Measurements from ENCODE around the gene EGFR.

The EGFR gene

DNA sequence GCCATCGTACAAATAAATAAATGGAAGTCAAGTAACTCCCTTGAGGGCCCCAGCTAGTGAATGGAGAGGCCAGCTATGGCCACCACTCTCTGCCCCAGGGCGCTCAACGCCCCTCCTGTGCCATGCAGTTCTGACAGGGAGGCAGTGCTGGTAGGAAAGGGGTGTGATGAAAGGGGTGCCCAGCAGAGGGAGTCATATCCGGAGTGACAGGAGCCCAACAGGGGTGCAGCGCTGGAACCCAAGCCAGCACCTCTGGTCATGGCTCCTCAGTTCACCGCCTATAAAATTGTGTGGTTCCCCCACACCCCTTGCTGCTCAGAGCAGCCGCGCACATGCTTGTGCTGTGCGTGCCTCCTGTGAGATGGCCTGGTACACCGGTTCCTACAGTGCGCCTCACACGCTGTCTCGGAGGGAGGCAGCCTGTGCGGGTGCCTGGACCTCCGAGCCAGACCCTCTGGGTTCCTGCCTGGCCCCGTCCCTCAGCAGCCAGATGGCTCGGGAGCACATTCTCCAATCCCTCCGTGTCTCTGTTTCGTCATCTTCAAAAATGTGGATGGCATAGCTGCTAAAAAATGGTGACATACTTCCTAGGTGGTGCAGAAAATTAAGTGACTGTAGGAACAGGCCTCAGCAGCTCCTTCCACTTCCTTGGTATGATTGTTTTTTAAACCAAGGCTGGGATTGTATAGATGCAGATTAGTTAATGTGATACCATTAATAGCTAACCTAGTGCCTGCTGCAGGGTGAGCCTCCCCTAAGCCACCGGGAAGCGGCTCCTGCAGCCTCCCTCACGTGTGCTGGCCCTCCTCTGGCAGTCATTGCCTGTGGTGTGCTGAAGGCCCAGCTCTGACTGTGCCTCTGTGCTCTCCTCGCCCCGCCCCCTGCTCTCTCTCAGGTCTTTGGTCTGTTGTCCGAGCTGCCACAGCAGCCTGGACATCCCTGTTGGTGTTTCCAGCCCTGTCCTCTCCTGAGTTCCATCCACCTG, 125.8 kb downstream of the EGFR start:
- Mint-ChIP-seq H3K36me3 (ENCODE audit: low read depth) (no peaks in the 10 kb centered on the region), H3K27ac (no peak overlapping the region), H3K9me3 (no peaks in the 10 kb centered on the region), H3K4me1 (ENCODE audit: low read depth) (peaks cover 7% of the 10 kb centered on the region), H3K27me3 (ENCODE audit: low read depth) (peaks cover 6% of the 10 kb centered on the region), H3K4me3 (no peak overlapping the region)

DNA sequence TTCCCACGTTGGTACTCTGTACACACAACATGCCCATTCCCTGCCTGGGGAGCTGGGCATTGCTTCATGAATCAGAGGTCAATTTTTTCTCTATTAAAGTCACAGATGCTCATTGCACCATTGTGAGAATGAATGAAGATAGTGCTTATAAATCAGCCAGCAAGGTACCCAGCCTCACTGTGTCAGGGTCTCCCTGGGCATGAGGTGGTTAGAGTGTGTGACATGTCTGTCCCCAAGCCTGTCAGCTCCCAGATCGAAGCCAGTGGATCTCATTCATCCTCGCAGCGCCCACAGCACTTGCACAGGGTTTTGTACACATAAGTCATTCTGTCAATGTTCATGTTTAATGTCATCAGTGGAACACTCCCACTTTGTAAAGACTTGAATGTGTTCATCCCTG, 126.8 kb downstream of the EGFR start:
- H3K4me1 Mint-ChIP-seq (ENCODE audit: low read depth), result peaks cover 5% of the 10 kb centered on the region
- no peak overlapping the region for H3K4me3 Mint-ChIP-seq
- H3K27ac Mint-ChIP-seq, result no peak overlapping the region
- no peaks in the 10 kb centered on the region for H3K9me3 Mint-ChIP-seq
- no peaks in the 10 kb centered on the region for H3K36me3 Mint-ChIP-seq (ENCODE audit: low read depth)
- peaks cover 6% of the 10 kb centered on the region for H3K27me3 Mint-ChIP-seq (ENCODE audit: low read depth)

DNA sequence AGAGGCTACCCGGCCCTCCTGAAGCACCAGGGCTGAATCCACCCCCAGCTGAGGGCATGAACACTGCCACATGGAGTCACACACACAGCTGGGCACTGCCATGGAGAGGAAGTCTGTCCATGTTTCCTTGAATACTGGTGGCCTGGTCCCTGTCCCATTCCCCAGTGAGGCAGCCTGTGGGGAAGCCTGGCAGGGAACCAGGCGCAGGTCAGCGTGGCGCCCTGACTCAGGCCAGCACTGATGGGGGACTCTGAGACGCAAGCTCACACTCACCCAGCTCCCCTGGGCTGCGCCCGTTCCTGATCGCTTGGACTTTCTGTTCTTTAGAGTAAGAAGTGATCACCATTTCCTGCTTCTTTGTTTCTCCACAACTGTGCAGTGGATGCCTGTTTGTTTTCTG, 128.3 kb downstream of the EGFR start:
- Mint-ChIP-seq H3K4me1 (ENCODE audit: low read depth) (no peaks in the 10 kb centered on the region), H3K36me3 (ENCODE audit: low read depth) (no peaks in the 10 kb centered on the region), H3K27ac (no peak overlapping the region), H3K4me3 (no peak overlapping the region), H3K27me3 (ENCODE audit: low read depth) (peaks cover 6% of the 10 kb centered on the region), H3K9me3 (no peaks in the 10 kb centered on the region)

DNA sequence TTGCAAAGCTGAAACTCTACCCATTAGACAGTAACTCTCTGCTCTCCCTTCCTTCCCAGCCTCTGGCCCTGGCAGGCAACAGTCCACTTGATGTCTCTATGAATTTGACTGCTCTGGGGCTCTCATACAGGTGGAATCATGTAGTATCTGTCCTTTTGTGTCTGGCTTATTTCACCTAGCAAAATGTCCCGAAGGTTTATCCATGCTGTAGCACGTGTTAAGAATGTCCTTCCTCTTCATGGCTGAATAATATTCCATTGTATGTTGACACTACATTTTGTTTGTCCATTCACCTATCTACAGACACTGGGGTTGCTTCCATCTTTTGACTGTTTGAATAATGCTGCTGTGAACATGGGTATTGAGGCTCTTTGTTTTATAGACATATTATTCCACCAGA, 128.9 kb downstream of the EGFR start:
- H3K4me1 Mint-ChIP-seq (ENCODE audit: low read depth), result no peaks in the 10 kb centered on the region
- H3K9me3 Mint-ChIP-seq, result no peaks in the 10 kb centered on the region
- no peaks in the 10 kb centered on the region for H3K36me3 Mint-ChIP-seq (ENCODE audit: low read depth)
- no peak overlapping the region for H3K4me3 Mint-ChIP-seq
- peaks cover 6% of the 10 kb centered on the region for H3K27me3 Mint-ChIP-seq (ENCODE audit: low read depth)
- H3K27ac Mint-ChIP-seq, result no peak overlapping the region

DNA sequence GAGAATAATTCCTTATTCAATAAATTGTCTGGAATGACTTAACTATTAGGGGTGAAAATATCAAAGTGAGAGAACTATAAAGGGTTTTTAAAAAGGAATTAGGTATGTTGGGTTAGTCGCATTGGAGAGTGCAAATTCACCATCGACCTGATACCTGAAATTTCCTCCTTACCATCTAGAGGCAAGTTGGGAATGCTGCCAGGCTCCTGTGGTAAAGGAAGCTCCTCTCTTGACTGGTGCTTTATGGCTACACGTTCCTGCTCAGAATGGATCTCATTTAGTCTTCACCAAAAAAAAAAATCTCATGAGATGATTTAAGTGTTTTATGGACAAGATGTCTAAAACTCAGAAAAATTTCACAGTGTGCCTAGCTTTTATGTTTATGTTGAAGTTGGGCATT, 129.8 kb downstream of the EGFR start:
- no peaks in the 10 kb centered on the region for H3K9me3 Mint-ChIP-seq
- H3K4me1 Mint-ChIP-seq (ENCODE audit: low read depth), result no peaks in the 10 kb centered on the region
- no peak overlapping the region for H3K4me3 Mint-ChIP-seq
- no peak overlapping the region for H3K27ac Mint-ChIP-seq
- H3K27me3 Mint-ChIP-seq (ENCODE audit: low read depth), result peaks cover 6% of the 10 kb centered on the region
- no peaks in the 10 kb centered on the region for H3K36me3 Mint-ChIP-seq (ENCODE audit: low read depth)

DNA sequence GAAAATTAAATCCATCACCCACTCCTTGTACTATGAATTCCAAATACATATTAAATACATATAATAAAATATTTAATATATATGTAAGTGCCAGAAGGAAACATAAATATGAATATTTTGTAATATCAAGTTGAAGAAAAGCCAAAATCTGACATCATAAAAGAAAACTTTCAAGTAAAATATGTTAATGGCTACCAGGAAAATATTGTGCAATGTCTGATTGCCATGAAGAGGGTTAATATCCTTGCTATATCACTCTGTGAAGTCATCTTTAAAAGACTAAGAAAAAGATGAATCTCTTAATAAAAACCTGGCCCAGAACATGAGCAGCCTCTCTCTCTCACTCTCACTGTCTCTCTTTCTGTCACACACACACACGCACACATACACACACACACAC, 130.2 kb downstream of the EGFR start:
- H3K4me3 Mint-ChIP-seq, result no peak overlapping the region
- H3K4me1 Mint-ChIP-seq (ENCODE audit: low read depth), result no peaks in the 10 kb centered on the region
- no peak overlapping the region for H3K27ac Mint-ChIP-seq
- no peaks in the 10 kb centered on the region for H3K9me3 Mint-ChIP-seq
- H3K27me3 Mint-ChIP-seq (ENCODE audit: low read depth), result peaks cover 1% of the 10 kb centered on the region
- H3K36me3 Mint-ChIP-seq (ENCODE audit: low read depth), result no peaks in the 10 kb centered on the region

DNA sequence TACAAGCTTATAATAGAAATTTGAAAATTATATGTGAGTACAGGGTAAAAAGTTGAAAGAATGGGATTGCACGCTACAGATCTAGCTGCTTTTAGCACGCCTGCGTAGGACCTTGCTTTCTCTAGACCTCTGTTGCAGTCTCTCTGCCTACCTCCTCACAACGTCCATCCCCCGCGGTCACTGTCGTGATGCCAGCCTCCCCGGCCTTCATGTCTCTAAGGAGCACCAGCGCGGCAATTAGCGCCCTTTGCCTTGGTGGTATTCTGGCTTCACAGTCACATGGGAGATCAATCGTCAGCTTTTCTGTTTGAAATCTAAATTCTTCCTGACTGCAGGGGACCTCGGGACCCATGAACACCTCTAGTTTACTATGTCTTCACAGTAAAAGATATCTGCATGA, 131.3 kb downstream of the EGFR start:
- Mint-ChIP-seq H3K27ac (no peak overlapping the region), H3K4me3 (no peak overlapping the region), H3K36me3 (ENCODE audit: low read depth) (no peaks in the 10 kb centered on the region), H3K4me1 (ENCODE audit: low read depth) (no peaks in the 10 kb centered on the region), H3K9me3 (no peaks in the 10 kb centered on the region), H3K27me3 (ENCODE audit: low read depth) (no peaks in the 10 kb centered on the region)

DNA sequence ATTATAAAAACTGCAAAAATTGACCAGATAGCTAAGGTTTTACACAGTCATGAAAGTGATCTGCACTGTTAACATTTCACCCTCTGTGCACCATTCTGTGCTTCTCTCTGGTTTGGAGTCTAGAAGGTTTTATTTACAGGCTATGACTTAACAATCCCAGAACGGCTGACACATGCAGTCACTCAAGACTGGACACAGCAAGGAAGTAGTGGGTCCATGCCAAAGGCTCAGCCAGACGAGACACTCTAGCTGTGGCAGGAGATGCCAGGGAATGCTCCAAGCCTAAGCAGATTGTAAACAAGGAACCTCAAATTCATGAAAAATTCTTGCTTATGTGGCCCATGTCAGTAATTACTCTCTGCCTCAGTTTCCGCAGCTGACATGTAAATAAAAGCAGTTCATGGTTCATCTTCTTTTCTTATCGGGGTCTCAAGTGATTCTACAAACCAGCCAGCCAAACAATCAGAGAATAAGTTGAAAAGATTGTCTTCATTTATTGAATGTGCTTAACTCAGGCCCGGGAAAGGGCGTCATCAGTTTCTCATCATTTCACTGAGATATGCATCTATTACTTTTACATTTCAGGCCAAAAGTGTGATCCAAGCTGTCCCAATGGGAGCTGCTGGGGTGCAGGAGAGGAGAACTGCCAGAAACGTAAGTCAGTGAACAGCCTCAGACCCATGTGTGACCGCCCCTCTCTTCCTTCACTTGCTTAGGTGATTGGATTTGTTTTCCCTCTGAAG, 132.1 kb downstream of the EGFR start:
- Mint-ChIP-seq H3K27me3 (ENCODE audit: low read depth) (no peaks in the 10 kb centered on the region), H3K27ac (no peak overlapping the region), H3K9me3 (no peaks in the 10 kb centered on the region)

DNA sequence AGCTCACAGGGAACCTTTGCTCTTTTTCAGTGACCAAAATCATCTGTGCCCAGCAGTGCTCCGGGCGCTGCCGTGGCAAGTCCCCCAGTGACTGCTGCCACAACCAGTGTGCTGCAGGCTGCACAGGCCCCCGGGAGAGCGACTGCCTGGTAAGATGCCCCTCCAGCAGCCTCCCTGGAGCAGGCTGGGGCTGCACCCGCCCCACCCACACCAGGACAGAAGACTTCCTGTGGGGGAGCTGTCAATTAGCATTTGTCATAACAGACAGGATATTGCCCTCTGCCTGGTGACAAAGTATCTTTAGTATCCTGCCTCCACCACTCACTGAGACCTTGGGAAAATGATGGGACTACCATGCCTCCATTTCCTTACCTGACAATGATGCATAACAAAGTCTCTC, 133.7 kb downstream of the EGFR start:
- no peaks in the 10 kb centered on the region for H3K9me3 Mint-ChIP-seq
- peaks cover 8% of the 10 kb centered on the region for H3K27me3 Mint-ChIP-seq (ENCODE audit: low read depth)
- H3K4me1 Mint-ChIP-seq (ENCODE audit: low read depth), result no peaks in the 10 kb centered on the region
- no peak overlapping the region for H3K4me3 Mint-ChIP-seq
- H3K36me3 Mint-ChIP-seq (ENCODE audit: low read depth), result no peaks in the 10 kb centered on the region
- no peak overlapping the region for H3K27ac Mint-ChIP-seq

More for the DNA sequence above, 132.1 kb downstream of the EGFR start:
- Mint-ChIP-seq H3K4me1 (ENCODE audit: low read depth) (no peaks in the 10 kb centered on the region), H3K36me3 (ENCODE audit: low read depth) (no peaks in the 10 kb centered on the region), H3K4me3 (no peak overlapping the region)

DNA sequence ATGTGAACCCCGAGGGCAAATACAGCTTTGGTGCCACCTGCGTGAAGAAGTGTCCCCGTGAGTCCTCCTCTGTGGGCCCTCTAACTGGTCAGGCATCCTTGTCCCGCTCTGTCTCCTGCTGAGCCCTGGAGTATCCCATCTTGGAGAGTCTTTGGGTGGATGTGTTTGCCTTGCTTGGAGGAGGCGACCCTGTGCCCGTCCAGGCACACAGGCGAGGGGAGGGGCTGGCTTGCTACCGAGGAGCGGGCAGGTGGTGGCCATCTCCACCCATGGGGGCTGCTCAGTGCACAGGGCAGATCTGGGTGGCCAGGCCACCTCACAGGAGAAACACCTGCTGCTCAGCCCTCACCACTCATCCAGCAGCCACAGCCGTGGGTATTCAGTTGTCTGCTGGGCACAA, 135.3 kb downstream of the EGFR start:
- Mint-ChIP-seq H3K4me1 (ENCODE audit: low read depth) (no peaks in the 10 kb centered on the region), H3K9me3 (no peaks in the 10 kb centered on the region), H3K36me3 (ENCODE audit: low read depth) (no peaks in the 10 kb centered on the region), H3K27me3 (ENCODE audit: low read depth) (peaks cover 16% of the 10 kb centered on the region), H3K27ac (no peak overlapping the region), H3K4me3 (no peak overlapping the region)

DNA sequence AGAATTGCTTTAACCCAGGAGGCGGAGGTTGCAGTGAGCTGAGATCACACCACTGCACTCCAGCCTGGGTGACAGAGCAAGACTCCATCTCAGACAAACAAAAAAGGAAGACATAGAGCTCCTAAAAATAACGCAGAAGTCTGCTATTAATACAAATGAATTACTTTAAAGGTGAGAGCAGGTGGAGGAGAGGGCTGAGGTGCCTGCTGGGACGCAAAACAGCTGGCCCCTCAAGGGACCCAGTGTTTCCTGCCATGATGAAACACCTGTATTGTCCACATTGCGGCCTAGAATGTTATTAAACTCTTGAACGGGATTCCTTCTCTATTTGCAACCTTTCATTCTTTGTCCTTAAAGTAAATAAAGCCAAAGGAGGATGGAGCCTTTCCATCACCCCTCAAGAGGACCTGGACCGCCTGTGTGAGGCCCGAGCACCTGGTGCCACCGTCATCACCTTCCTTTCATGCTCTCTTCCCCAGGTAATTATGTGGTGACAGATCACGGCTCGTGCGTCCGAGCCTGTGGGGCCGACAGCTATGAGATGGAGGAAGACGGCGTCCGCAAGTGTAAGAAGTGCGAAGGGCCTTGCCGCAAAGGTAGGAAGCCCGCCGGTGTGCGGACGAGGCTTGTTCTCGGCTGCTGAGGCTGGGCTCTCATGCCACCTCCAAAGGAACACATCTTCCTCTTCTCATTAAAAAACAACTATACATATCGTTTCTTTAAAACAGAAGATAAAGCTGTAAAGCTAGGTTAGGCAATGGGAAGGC, 136.7 kb downstream of the EGFR start:
- H3K4me1 Mint-ChIP-seq (ENCODE audit: low read depth), result no peaks in the 10 kb centered on the region
- H3K4me3 Mint-ChIP-seq, result no peak overlapping the region
- no peak overlapping the region for H3K27ac Mint-ChIP-seq
- H3K36me3 Mint-ChIP-seq (ENCODE audit: low read depth), result no peaks in the 10 kb centered on the region
- H3K27me3 Mint-ChIP-seq (ENCODE audit: low read depth), result peaks cover 16% of the 10 kb centered on the region
- no peaks in the 10 kb centered on the region for H3K9me3 Mint-ChIP-seq

DNA sequence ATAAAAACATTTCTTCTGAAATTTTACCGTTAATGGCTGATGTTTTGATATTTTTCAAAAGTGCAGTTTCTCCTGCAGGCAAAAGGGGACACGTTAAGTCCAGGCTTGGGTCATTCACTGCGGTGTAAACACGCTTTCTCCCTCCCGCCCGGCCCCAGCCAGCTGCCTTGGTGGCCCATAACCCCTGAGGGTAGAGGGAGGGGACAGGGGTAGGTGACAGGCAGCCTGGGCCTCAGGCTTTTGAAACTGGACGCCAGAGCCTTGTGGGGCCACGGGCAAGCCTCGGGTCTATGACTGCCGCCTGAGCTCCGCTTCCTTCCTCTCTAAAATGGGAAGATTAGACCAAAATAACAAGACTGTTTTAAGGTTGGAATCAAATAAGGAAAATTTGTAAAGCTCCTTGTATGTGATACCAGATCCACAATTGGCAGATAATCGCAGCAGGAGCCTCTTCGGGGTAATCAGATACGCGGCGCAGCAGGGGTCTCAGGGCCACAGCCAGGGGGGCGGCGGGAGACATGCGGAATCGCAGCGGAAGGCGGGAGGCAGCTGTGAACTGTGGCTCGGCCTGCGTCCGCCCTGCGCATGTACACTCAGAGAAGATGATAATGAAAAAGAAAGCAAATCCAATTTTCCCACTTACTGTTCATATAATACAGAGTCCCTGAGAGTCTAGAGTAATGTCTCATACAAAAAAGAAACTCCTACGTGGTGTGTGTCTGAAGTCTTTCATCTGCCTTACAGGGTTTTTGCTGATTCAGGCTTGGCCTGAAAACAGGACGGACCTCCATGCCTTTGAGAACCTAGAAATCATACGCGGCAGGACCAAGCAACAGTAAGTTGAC, 138.3 kb downstream of the EGFR start:
- peaks cover 16% of the 10 kb centered on the region for H3K27me3 Mint-ChIP-seq (ENCODE audit: low read depth)
- no peaks in the 10 kb centered on the region for H3K4me1 Mint-ChIP-seq (ENCODE audit: low read depth)

DNA sequence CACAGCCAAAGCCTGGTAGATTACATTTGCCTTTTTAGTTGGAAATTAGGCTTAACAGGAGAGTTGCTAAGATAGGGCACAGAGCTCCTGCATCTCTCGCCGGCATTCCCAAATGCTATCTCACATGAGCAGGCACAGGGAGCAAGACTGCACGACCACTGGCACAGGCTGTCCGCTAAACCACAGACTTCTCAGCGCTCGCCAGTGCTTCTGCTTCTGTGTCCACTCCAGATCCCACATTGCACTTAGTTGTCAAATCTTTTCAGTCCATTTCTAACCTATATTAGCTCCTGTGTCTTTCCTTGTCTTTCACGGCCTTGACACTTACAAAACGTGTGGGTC, 138.9 kb downstream of the EGFR start:
- H3K4me3 Mint-ChIP-seq, result no peak overlapping the region

More for the DNA sequence above, 138.3 kb downstream of the EGFR start:
- no peaks in the 10 kb centered on the region for H3K9me3 Mint-ChIP-seq
- no peaks in the 10 kb centered on the region for H3K36me3 Mint-ChIP-seq (ENCODE audit: low read depth)
- no peak overlapping the region for H3K4me3 Mint-ChIP-seq
- H3K27ac Mint-ChIP-seq, result no peak overlapping the region

More for the DNA sequence above, 138.9 kb downstream of the EGFR start:
- Mint-ChIP-seq H3K36me3 (ENCODE audit: low read depth) (no peaks in the 10 kb centered on the region), H3K27ac (no peak overlapping the region), H3K4me1 (ENCODE audit: low read depth) (no peaks in the 10 kb centered on the region), H3K9me3 (no peaks in the 10 kb centered on the region), H3K27me3 (ENCODE audit: low read depth) (peaks cover 16% of the 10 kb centered on the region)

All from T-helper 1 cell treated with Interleukin-12 subunit alpha and Interleukin-12 subunit beta and Interleukin-4 antibody, amounts not matched to agents 30 μg/mL and 1 μg/mL, for 36 hours (primary cell).